Dedifferentiated amniotic fluid mesenchymal stem cell (primary cell): ENCODE data around the gene CD96.

Experiments used
- DNase-seq: peaks from one replicate; pipeline ENCODE4 v3.0.0-alpha.2; 2016; ENCODE audit errors: extremely low spot score

CD96 gene

DNA sequence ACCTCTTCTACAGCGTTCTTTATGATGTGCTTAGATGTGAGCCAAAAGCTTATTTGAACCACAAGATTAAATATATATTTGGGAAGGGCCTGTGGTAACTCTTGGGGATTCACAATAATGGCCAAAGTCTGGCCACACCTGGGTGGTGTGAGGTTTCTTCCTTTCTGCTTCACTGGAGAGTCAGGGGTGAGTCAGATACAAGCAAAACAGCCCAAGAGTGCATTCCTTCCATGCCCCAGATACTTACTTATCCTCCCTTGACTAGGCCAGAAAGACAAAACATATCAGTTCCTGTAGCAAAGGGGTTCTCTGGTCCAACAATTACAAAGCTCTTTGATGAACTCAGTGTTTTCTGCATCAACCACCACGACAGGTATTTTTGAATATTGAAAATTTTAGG, 52.2 kb downstream of the CD96 start:
- peak; percentile 50 for DNase-seq

DNA sequence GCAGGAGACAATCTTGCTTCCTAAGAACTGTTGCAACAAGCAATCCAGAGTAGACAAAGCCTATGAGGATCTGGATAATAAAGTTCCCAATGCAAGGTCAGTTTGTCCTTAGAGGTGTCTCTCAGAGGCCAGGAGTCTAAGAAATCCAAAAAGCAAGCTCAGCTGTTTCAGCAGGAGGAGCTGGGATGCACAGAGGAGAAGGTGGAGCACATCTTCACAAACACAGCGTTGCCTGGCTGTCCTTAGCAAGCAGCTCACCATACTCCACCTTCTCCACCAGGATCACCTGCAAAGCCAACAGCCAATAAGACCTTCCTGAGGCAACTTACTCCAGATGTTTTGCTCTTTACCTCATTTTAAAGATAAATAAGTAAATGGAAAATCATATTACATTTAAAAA, 52.8 kb downstream of the CD96 start:
- DNase-seq: no peak

GRCh38 chr3:111595232-111595631, 53.2 kb downstream of the CD96 start, which contains the start of gene ZBED2:
Gene ZBED2, minus strand, starts transcription at chr3:111595346. Its CDS starts 1,145 bp downstream, at chr3:111594201.
- DNase-seq: no peak

DNA sequence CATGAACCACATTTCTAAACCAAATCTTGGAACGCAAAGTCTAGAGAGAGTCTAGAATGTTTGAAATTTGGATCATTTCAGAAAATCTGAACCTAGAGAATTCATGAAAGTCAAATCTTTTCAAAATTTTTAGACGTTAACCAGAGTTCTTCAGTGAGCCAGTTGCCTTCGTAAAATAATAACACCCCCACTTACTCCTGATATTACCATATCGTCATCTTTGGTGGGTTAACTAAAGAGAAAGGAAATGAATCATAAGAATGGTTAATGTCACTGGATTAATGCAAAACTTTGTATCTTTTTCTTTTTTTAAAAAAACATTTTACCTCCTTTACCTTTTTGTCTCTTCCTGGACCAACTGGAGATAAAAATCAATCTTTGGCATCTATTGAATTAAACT, 54.3 kb downstream of the CD96 start:
- no peak for DNase-seq

DNA sequence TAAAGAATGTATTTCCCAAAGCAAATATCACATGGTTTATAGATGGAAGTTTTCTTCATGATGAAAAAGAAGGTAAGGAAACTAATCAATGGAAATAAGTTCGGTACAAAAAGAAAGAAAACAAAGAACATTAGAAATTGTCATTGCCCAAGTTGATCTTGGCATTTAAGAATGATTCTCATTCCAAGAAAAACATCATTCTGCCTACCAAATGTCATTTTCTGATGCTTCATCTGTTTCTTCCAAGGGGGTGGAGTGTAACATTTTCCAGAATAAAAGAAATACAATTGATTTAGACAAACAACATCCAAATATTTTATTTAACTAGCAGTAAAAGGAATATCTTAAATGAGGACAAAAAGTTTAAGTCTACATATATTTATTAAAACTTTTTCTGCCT, 56.1 kb downstream of the CD96 start:
- DNase-seq: no peak

DNA sequence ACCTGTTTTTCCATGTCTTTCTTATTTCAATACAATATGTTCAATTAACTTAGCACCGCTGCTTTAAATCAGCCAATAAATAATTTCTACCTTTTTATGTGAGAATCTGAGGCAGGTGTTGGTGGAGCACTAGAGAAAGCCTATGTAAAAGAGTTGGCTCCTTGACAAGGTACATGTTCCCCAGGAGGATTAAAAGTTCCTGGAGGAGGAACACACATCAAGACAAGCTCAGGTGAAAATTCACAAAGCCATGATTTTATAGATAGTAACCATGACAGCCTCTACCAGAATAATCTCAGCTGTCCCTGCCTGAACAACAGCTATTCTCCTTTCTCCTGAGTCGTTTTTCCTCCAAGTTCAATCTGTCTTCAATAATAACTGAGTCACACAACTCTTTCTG, 56.6 kb downstream of the CD96 start:
- no peak for DNase-seq

DNA sequence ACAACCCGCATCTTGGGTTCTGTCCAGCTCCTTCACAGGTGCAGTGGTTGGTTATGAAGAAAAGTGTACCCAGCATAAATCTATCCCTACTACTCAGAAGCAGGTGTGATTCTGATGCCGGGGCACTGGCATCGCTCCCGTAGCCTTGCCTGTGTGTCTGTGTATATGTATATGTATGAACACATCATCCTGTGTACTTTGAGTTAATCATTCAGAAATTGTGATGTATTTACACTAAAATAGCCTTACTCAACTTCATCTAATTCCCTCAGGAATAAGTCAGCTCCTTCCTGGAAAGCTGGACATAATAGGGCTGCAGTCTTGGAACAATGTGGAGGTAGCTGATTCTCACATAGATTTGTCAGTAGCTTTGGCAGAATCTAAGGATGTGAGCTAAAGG, 59.8 kb downstream of the CD96 start:
- no peak for DNase-seq

- no peak for DNase-seq
These were observed 61.7 kb downstream of the CD96 start for GRCh38 chr3:111603679-111604078.

DNA sequence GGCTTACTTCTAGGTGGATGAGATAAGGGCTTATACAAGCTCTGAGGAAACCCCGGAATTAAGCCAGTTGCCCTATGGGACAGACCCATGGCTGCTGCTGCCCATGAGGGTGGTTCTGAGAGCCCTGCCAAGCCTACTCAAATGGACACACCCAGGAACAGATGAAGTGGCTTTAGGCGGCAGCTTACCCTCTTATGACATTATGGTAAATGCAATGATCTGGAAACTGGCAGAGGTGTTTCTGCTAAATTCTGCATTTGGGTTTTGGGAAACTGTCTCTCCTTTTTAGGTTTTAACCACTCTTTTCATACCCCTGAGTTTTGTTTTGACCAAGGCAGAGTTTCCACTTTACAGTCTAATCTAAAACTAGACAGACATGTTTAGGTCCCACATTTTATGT, 62.1 kb downstream of the CD96 start:
- no peak for DNase-seq

DNA sequence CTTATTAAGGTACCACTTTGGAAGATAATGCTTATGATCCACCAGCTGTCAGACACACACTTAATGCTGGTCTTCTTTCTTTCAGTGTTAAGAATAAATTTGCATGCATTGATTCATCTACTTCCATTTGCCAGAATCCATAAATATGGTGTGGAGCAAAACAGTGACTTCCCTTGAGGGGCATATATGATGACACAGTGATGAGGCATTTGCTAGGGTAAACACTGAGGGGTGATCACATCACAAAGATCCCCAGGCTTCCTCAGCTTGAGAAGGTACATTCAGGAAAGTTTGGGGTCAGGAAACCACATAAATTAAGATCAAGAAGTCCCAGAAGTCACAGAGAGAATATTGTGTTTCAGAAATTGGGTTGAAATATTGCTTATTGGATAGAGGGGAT, 63.0 kb downstream of the CD96 start:
- no peak for DNase-seq

DNA sequence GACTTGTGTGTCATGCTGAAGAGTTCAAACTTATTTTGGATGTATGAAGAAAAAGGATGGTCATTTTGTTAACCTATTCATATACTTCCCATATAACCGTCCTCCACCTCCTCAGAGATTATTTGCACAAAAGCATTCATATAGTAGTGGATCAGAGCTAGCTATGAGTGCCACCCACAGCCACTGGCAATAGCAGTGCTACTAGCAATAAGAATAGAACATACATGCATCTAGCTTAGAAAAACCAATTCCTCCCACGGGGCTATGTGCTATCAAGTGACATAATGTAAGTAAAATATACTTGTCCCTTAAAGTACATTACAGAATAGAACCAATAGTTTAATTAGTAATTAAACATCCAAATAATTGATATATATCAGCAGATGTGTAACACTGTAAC, 63.5 kb downstream of the CD96 start:
- no peak for DNase-seq

- DNase-seq: no peak
These were observed 65.4 kb downstream of the CD96 start for GRCh38 chr3:111607240-111607920.

DNA sequence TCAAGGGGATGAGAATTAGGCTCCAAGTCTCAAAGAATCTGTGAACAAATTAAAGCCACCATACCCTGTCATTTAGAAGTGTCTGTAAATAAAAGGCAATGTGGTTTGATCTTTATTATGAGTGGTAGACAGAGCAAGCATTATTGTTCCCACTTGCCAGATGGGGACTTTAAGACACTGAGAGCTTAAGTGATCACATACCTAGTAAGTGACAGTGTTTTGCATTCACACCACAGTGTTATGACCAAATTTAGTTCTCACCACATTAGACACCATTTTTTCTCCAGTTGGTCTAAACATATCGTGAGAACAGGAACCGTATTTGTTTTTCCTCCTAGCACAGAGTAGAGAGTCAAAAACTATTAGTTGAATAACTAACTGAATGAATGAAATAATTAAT, 66.4 kb downstream of the CD96 start:
- no peak for DNase-seq

- no peak for DNase-seq
These were observed 67.7 kb downstream of the CD96 start for GRCh38 chr3:111609700-111610099.

DNA sequence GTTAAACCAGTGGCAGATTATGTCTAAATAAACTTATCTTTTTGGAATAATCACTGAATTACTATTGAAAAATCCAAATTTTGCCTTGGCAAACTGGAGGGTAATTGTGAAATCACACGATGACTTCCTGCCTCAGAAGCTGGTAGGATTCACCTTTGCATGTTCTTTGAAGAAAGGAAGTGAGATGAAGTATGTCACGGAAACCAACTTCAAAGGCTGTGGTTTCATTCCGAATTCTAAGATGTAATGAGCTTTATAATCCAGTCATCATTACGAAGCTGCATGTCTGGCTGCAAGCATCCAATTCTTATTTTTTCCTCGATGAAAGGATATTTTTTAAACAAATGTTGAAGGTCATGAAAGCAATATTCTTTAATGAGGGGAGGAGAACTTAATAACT, 68.2 kb downstream of the CD96 start:
- DNase-seq: no peak

- DNase-seq: no peak
These were observed 68.6 kb downstream of the CD96 start for GRCh38 chr3:111610612-111611054.

DNA sequence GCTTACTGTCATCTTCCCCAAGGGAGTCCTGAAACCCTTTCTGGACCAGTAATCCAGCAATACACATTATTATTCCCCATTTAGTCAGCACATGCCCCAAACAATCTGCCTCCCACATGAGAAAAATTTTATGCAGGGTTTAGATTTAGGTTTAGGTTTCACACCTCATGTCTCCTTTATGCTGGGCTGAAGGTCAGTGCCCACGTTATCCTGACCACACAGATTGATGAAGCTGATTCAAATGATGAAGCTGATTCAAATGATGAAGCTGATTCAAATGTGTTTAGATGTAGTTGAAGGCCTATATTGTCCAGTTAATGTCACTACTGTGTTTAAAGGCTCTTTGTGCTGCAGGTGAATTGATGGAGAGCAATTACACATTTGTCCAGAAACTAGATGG, 71.3 kb downstream of the CD96 start:
- DNase-seq: no peak

DNA sequence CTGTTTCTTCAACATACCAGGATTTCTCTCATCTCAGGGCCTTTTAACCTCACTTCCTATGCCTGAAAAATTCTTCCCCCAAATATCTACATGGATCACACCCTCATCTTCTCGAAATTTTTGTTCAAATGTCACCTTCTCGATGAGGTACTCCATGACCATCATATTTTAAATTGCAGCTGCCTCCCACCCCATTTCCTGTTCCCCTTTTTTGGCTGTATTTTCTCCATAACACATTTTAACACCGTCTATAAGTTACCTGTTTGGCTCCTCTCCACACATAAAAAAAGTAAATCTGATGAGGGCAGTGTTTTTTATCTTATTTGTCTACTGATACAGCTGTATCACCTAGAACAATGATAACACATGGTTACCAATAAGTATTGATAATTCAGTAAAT, 73.9 kb downstream of the CD96 start:
- DNase-seq: no peak

GRCh38 chr3:111616417-111617105, 74.6 kb downstream of the CD96 start:
- DNase-seq: no peak

GRCh38 chr3:111617406-111617805, 75.4 kb downstream of the CD96 start:
- no peak for DNase-seq

GRCh38 chr3:111617912-111618601, 76.1 kb downstream of the CD96 start:
- DNase-seq: no peak

DNA sequence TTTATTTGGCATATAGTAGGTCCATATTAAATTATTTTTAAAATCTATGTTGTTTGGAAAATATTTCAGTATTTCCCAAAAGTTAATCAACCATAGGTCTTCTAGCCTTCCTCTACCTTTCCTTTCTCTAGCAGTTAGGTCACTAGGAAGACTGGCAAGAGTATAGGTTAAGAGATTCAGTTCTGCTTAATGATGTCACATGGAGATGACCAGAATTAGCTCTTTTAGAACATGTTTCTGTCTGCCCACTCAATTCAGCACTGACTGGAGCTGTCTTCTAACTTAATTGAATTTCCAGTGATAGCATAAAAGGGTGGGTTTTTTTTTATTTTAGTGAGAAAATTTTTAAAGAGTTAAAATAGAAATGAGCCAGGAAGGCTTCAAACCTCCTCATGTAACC, 76.9 kb downstream of the CD96 start:
- no peak for DNase-seq

DNA sequence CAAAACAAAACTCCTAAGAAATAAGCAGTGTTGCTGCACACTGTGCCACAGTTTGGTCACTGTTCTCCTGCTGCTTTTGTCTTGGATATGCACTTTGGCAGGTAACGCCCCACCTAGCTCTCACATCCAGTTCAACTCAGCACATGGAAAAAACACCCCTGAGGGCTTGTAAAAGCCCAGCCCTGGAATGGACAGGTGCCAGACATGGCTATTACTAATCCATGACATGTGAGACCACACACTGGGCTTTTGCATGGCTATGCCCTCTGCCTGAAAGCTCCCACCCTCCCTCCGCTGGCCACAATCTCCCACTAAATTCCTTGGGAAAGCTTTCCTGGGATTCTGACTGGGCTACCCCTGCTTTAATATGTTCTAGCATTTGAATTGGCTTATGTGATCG, 77.8 kb downstream of the CD96 start:
- DNase-seq: no peak
